Esophagus muscularis mucosa (tissue), 4 donors: ENCODE data around the gene ASAP3. TPM values are rescaled to one million over a fixed set of nuclear protein-coding genes. Genes with fewer than 3 reads are reported as not detected.

ENCODE experiments used
- DNase-seq: peaks from one replicate; pipeline ENCODE4 v3.0.0-alpha.2; 2017; ENCODE audit errors: extremely low spot score
- H3K27ac ChIP-seq, 4 donors: fragments of 200-600 bp; sonication (generic); replicated peaks in 1 of 4; 1 replicate in 3 of 4; 2 replicates in 1 of 4; pipeline ENCODE4 v1.5.1; 2016 to 2019; ENCODE audit warnings: mild to moderate bottlenecking in 1 of 4
- H3K27me3 ChIP-seq, 4 donors: fragments of 200-600 bp; sonication (generic); one replicate each; pipeline versions ENCODE4 v1.5.1 to v1.6.0; 2016 to 2019
- H3K36me3 ChIP-seq, 4 donors: fragments of 200-600 bp; sonication (generic); one replicate each; pipeline ENCODE4 v1.5.1; 2016 to 2019
- H3K4me1 ChIP-seq, 4 donors: fragments of 200-600 bp; sonication (generic); one replicate each; pipeline ENCODE4 v1.5.1; 2016 to 2019
- H3K4me3 ChIP-seq, 4 donors: fragments of 200-600 bp; sonication (generic); 1 replicate in 2 of 4; 2 replicates in 2 of 4; pipeline ENCODE4 v1.5.1; 2016 to 2019; ENCODE audit warnings: mild to moderate bottlenecking in 4 of 4, moderate library complexity in 1 of 4
- H3K9me3 ChIP-seq, 4 donors: fragments of 200-600 bp; sonication (generic); 1 replicate in 3 of 4; 2 replicates in 1 of 4; pipeline ENCODE4 v1.5.1; 2016 to 2019
- EP300 ChIP-seq: sonication (generic); formaldehyde crosslinking; IDR thresholded peaks from one replicate; pipeline ENCODE4 v1.6.1; 2017; ENCODE audit warnings: antibody characterized with exemption
- POLR2A ChIP-seq: fragments of 450-650 bp; IDR thresholded peaks from one replicate; pipeline ENCODE4 v1.6.1; 2017; ENCODE audit warnings: antibody characterized with exemption, moderate library complexity, mild to moderate bottlenecking, low read depth
- POLR2AphosphoS5 ChIP-seq, 2 donors: sonication (generic); formaldehyde crosslinking; IDR thresholded peaks; one replicate each; pipeline ENCODE4 v1.6.1; 2017; ENCODE audit warnings: antibody characterized with exemption in 2 of 2
- WGBS: methylation state at CpG from one replicate; pipeline ENCODE4 v1.1.5; 2018; 5-methylcytosine and 5-hydroxymethylcytosine counted together
- intact Hi-C: fragments of 100-400 bp; cut with DNase I; formaldehyde crosslinking; loops from one replicate; pipeline ENCODE4 v1.15.1; 2023
- total RNA-seq, 4 donors: library from RNA; depleted of rRNA; stranded (reverse); fragments of >200 nt; gene quantifications; one replicate each; pipeline versions ENCODE4 v1.1.0 to v1.2.1, GENCODE V29; 2016
- TF ChIP-seq, protein P1 (sequence below), 3 experiments: fragments of 200-600 bp in 2 of 3; fragments of 450-650 bp in 1 of 3; sonication (generic) in 2 of 3; IDR thresholded peaks; one replicate each; pipeline ENCODE4 v1.5.1; 2017 to 2019; ENCODE audit warnings: antibody characterized with exemption in 3 of 3, mild to moderate bottlenecking in 2 of 3, moderate library complexity in 1 of 3

Gene ASAP3
- total RNA-seq, 4 donors from 2014 or later = 25.3 to 32.8 (median 27.9) TPM

DNA sequence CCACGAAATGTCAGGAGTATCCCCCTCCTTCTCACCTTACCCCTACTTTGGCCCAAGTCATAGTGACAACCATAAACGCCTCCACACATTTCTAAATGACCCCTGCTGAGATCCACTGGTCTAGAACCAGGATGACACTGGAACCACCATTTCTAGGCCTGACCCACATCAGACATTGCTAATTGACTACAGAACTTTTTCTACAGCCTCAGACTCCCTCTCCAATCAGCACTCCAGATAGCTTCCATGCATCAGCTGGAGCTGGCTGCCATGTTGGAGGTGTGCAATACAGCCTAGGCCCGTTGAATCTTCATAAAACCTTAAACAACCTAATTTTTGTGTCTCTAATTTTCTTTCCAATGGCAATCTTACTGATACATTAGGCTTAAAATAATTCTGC, 78.0 kb downstream of the ASAP3 start:
- H3K27me3 ChIP-seq = no peaks in the 10 kb centered on the region
- H3K4me3 ChIP-seq = no peak overlapping the region
- DNase-seq = no peak
- peaks cover 25 to 46% (median 40%) of the 10 kb centered on the region in 4 donors for H3K4me1 ChIP-seq
- H3K27ac ChIP-seq = no peak overlapping the region
- H3K9me3 ChIP-seq = no peaks in the 10 kb centered on the region
- H3K36me3 ChIP-seq = peaks cover 0 to 43% (median 3%) of the 10 kb centered on the region in 4 donors
- 83% methylated on average over 3 of the region's 3 CpGs for WGBS
- intact Hi-C loops = loop anchor here (2.0 kb wide), 1 partner anchor 61 kb away; the partner anchor contains the start of gene HNRNPR
- TF ChIP-seq EP300 = no peak
- TF ChIP-seq POLR2A = no peak
- TF ChIP-seq, protein P1, sequence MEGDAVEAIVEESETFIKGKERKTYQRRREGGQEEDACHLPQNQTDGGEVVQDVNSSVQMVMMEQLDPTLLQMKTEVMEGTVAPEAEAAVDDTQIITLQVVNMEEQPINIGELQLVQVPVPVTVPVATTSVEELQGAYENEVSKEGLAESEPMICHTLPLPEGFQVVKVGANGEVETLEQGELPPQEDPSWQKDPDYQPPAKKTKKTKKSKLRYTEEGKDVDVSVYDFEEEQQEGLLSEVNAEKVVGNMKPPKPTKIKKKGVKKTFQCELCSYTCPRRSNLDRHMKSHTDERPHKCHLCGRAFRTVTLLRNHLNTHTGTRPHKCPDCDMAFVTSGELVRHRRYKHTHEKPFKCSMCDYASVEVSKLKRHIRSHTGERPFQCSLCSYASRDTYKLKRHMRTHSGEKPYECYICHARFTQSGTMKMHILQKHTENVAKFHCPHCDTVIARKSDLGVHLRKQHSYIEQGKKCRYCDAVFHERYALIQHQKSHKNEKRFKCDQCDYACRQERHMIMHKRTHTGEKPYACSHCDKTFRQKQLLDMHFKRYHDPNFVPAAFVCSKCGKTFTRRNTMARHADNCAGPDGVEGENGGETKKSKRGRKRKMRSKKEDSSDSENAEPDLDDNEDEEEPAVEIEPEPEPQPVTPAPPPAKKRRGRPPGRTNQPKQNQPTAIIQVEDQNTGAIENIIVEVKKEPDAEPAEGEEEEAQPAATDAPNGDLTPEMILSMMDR (IDR thresholded peaks at IDR 0.05) = no peak
- TF ChIP-seq POLR2AphosphoS5 (IDR thresholded peaks at IDR 0.05) = no peak

DNA sequence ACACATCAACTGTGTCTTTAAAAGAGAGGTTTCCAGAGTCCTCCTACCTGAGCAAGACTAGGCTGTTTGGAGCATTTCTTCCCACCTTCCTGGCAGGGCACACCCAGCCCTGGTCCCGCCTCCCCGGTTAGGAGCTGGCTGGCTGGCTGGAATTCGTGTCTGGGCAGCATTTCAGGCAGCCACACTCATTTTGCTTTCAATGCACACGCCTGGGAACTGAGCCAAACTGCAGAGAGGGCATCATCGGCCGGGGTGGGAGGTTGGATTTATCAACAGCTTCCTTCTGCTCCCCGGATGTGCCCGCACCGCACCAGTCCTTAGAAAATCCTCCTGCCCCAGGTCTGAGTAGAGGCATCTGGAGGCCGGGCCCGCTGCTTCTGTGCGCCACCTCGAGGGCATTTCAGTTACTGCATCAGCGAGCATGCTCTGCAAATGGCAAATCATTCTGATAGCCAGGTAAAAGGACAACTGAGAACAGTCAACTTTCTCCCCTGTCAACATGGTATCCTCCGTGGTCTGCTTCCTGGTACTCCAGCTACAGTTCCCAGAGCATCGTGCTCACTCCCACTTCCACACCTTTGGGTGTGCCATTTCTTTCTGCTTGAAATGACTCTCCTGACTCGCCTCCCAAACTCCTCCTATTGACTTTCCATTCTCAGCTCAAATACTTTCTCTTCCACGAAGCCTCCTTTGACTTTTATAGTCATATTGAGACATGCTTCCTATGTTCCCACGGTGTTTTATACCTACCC, 80.1 kb downstream of the ASAP3 start:
- peaks cover 31 to 49% (median 45%) of the 10 kb centered on the region in 4 donors for H3K4me1 ChIP-seq
- intact Hi-C loops = loop anchor here (2.0 to 5.0 kb wide), 2 partner anchors 37 to 59 kb away; partner anchors contain the start of genes HNRNPR and ZNF436
- peak overlapping the region in 3 of 4 donors; percentile 27 to 42 (median 35) for H3K4me3 ChIP-seq
- H3K27me3 ChIP-seq = no peaks in the 10 kb centered on the region
- H3K27ac ChIP-seq = peak overlapping the region; percentile 54 to 75 (median 66)
- TF ChIP-seq, protein P1 (IDR thresholded peaks at IDR 0.05) = peak in 2 of 3 experiments; percentile 95 to 97
- no peak for TF ChIP-seq POLR2A
- peak; percentile 63 to 73 for TF ChIP-seq POLR2AphosphoS5 (IDR thresholded peaks at IDR 0.05)
- DNase-seq = peak; percentile 97
- WGBS = 8% methylated on average over 16 of the region's 19 CpGs
- H3K9me3 ChIP-seq = no peaks in the 10 kb centered on the region
- peaks cover 0 to 42% (median 3%) of the 10 kb centered on the region in 4 donors for H3K36me3 ChIP-seq

- H3K4me1 ChIP-seq = peaks cover 31 to 49% (median 42%) of the 10 kb centered on the region in 4 donors
- intact Hi-C loops = loop anchor here (5.0 kb wide), 1 partner anchor 36 kb away; the partner anchor contains the start of gene ZNF436
- no peaks in the 10 kb centered on the region for H3K9me3 ChIP-seq
- DNase-seq = no peak
- TF ChIP-seq, protein P1 (IDR thresholded peaks at IDR 0.05) = no peak
- TF ChIP-seq EP300 = no peak
- no peak for TF ChIP-seq POLR2AphosphoS5 (IDR thresholded peaks at IDR 0.05)
- TF ChIP-seq POLR2A = no peak
- 76% methylated on average over 4 of the region's 4 CpGs for WGBS
- peak overlapping the region in 2 of 4 donors; percentile 27 to 35 for H3K4me3 ChIP-seq
- no peaks in the 10 kb centered on the region for H3K27me3 ChIP-seq
- peaks cover 0 to 36% (median 1%) of the 10 kb centered on the region in 4 donors for H3K36me3 ChIP-seq
- H3K27ac ChIP-seq = peak overlapping the region; percentile 54 to 75 (median 66)
These were observed 80.6 kb downstream of the ASAP3 start for GRCh38 chr1:23403355-23403734.

DNA sequence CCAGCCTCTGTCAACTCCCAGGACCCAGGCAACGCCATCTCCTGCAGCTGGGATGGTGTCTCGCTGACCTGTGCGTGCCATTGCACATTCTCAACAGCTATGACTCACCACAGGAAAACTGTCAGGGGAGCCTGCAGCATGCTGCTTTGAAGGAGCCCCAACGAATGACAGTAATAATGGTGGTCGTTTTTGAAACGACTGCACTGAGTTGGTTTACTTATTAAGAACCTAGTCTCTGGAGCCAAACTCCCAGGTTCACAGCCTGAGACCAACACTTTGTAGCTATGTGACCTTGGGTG, 81.0 kb downstream of the ASAP3 start:
- TF ChIP-seq POLR2AphosphoS5 (IDR thresholded peaks at IDR 0.05) (no peak), EP300 (no peak)
- TF ChIP-seq, protein P1 (IDR thresholded peaks at IDR 0.05) = no peak
- no peaks in the 10 kb centered on the region for H3K27me3 ChIP-seq
- no peak overlapping the region for H3K4me3 ChIP-seq
- H3K36me3 ChIP-seq = peaks cover 0 to 32% (median 0%) of the 10 kb centered on the region in 4 donors
- H3K9me3 ChIP-seq = no peaks in the 10 kb centered on the region
- H3K4me1 ChIP-seq = peaks cover 31 to 49% (median 42%) of the 10 kb centered on the region in 4 donors
- peak overlapping the region; percentile 30 to 75 (median 66) for H3K27ac ChIP-seq
- WGBS = 23% methylated on average over 6 of the region's 6 CpGs
- no peak for DNase-seq
- intact Hi-C loops = loop anchor here (5.0 kb wide), 1 partner anchor 36 kb away; the partner anchor contains the start of gene ZNF436
